NCI-H460 (cell line): ENCODE measurements around the gene TSPOAP1. TPM values are rescaled to one million over a fixed set of nuclear protein-coding genes. Genes with fewer than 3 reads are reported as not detected.

Source experiments
- DNase-seq: peaks from one replicate; pipeline ENCODE4 v3.0.0-alpha.2; 2016; ENCODE audit warnings: low read depth; ENCODE audit errors: extremely low read depth
- small RNA-seq, 2 experiments: library from RNA; depleted of rRNA; stranded (forward); fragments of <200 nt; gene quantifications; one replicate each; pipeline ENCODE3, GENCODE V24; 2014
- total RNA-seq: library from RNA; depleted of rRNA; stranded (reverse); fragments of >200 nt; shearing (Covaris generic); gene quantifications from 2 replicates; pipeline ENCODE4 v1.2.3, GENCODE V29; 2014; rRNA removed

Gene TSPOAP1
- total RNA-seq, 1 experiment from 2014 or later: not detected

DNA sequence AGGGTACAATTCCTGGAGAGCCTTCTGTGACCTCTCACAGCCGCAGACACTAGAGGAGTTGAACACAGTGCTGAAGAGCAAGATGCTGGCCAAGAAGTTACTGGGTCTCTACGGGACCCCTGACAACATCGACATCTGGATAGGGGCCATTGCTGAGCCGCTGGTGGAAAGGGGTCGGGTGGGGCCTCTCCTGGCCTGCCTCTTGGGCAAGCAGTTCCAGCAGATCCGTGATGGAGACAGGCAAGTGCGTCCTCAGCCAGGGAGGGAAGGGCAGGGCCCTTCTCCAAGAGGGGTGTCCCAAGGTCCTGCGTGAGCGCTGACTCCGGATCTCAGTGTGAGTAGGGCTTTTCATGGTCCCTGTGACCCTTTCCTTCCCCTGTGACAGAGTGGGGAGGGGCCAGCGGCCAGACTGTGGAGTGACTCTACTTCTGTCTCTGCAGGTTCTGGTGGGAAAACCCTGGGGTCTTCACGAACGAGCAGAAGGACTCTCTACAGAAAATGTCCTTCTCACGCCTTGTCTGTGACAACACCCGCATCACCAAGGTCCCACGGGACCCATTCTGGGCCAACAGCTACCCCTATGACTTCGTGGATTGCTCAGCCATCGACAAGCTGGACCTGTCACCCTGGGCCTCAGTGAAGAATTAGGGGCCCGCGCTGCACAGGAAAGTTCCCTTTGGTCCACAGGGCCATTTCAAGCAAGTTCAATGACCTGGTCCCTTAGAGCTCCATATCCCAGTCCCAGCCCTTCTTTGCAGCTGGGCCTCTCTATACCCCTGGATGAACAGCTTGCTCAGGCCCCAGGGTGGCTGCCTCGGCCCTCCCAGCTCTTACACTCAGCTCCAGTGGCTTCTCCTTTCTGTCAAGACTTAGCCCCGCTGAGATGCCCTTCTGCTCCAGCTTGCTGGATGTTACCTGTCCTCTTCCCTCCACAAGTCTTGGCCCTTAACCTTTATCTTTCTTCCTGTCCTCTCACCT lies 61.0 kb downstream of the TSPOAP1 start:
- no peak for DNase-seq

DNA sequence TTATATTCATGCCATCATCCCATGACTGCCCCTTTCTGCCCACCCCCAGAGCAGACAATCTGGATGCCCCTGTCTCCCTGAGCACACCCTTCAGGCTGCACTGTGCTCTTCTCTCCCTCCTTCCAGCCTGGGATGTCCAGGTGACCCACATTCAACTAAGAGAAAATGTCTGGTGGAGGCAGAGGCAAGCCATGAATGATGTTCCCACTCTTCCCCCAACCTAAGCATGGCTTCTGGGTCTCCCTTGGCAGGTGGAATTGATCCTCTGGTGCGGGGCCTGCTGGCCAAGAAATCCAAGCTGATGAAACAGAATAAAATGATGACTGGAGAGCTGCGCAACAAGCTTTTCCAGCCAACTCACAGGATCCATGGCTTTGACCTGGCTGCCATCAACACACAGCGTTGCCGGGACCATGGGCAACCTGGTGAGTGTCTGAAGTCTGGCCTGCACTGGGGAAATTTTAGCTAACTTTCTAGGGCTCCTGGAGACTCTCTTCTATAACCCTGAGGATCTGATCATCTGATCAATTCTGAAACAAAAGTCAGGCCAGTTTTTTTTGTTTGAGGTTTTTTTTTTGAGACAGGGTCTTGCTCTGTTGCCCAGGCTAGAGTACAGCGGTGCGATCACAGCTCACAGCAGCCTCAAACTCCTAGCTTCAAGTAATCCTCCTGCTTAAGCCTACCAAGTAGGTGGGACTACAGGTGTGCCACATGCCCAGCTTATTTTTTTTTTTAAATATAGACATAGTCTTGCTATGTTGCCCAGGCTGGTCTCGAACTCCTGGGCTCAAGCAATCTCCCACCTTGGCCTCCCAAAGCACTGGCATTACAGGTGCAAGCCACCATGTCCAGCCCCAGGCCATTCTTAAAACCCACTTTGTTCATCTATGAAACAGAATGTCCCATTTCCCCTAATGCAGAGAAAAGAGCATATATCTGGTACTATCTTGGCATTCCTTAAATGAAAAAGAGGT lies 62.4 kb downstream of the TSPOAP1 start:
- no peak for DNase-seq

DNA sequence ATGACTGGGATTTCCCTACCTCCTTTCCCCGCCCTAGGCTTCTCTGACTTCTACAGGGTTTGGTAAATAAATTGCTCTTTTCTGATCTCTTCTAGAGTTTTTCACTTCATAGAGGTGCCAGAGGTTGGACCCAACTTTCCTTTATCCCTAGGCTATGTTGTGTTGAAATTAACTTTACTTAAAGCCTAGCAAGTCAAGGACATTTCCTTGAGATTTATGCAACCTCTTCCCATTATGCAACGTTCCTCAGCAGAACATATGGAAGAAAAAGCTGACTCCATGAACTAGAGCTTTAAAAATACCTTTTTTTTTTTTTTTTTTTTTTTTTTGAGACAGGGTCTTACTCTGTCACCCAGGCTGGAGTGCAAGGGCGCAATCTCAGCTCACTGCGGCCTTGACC lies 63.3 kb downstream of the TSPOAP1 start:
- no peak for DNase-seq

DNA sequence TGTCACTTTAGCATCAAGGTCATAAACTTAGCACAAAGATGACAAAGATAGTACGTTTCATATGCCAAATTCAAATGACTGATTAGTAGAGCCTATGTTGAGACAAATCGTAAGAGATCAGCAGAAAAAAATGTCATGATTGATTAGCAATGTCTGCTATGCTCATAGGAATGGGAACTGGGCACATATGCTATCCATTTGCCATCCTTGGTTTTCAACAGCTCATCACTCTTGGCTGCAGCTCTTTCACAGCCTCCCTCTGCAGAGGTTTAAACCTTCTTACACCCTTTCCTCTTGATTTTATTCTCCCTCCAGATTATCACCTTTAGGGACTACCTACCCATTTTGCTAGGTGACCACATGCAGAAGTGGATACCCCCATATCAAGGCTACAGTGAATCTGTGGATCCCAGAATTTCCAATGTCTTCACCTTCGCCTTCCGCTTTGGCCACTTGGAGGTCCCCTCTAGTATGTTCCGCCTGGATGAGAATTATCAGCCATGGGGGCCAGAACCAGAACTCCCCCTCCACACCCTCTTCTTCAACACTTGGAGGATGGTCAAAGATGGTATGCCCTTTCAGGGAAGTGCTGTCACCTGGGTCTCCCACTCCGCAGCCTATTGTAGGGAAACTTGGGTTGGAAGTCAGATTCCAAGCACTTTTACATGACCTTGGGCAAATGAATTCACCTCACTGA lies 64.0 kb downstream of the TSPOAP1 start:
- no peak for DNase-seq

DNA sequence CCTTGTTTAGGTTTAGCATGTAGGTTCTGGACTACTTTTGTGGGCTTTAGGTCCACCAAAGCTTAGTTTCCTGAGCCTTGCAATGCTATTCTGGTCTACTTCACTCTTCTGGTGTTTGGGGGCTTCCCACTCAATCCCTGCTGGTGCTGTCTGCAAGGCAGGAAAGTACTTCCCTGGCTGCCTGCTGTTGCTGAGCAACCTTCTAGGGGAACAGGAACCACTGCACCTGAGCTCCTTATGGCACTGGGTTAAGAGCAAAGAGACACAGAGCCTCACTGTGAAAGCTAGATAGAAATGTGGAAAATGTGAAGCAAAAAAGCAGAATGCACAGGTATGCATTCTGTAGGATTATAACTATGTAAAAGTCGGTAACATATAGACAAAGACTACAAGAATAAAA lies 64.8 kb downstream of the TSPOAP1 start:
- no peak for DNase-seq

DNA sequence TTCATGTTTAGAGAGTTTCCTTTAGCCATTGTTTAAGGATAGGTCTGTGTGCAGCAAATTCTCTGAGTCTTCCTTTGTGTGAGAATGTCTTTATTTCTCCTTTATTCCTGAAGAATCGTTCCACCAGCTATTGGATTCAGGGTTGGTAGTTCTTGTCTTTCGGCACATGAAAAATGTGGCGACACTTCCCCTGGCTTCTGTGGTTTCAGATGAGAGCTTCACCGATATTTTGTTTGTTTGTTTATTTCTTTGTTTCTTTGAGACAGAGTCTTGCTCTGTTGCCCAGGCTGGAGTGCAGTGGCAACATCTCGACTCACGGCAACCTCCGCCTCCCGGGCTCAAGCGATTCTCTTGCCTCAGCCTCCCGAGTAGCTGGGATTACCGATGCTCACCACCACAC lies 66.4 kb downstream of the TSPOAP1 start:
- no peak for DNase-seq

DNA sequence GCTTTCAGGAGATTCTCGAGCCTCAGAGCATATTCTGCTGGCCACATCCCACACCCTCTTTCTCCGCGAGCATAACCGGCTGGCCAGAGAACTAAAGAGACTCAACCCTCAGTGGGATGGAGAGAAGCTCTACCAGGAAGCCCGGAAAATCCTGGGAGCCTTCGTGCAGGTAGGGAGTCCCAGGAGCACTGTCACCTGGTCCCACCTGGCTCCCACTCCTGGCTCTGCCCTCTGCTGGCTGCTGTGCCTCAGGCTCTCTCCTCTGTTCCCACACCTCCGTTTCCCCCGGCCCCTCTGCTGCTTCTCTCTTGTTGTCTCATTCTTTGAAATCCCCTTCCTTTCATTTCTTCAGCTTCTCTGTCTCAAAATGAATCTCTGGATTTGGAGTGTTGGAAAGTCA lies 73.8 kb downstream of the TSPOAP1 start:
- DNase-seq: no peak

DNA sequence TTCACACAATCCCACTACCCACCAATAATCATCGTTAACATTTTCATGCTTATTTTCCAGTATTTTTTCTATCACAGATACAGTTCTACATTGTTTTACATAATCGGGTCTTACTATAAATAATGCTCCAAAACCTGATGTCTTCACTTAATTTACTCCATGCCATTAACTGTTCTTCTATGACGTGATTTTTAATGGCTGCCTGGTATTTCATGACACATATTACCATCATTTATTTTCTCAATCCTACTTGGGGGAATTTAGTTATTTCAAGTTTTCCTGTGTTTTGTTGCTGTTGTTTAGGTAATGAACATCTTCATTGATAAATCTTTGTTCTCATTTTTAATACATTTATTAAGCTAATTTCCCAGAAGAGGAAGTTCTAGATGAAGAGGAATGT lies 75.5 kb downstream of the TSPOAP1 start:
- DNase-seq: no peak

DNA sequence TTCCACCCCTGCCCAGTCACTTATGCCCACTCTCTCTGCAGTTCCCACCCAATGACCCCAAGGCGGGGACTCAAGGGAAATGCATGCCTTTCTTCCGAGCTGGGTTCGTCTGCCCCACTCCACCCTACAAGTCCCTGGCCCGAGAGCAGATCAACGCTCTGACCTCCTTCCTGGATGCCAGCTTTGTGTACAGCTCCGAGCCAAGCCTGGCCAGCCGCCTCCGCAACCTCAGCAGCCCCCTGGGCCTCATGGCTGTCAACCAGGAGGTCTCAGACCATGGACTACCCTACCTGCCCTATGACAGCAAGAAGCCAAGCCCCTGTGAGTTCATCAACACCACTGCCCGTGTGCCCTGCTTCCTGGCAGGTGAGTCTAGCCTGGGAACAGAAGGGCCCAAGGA lies 76.5 kb downstream of the TSPOAP1 start:
- no peak for DNase-seq

Small RNA genes lying within 50 kb of the gene (small RNA-seq; reads per million reads assigned to genes)
- 0 reads per million in 2 experiments for gene MIR4736

Other genes starting within 250 kb of the TSPOAP1 start
- 7.3 and 9.8 TPM in 2 replicates for gene DYNLL2, start 245.4 kb downstream of the TSPOAP1 start, total RNA-seq
- not detected in 2 replicates for gene OR4D1, start 180.4 kb downstream of the TSPOAP1 start, total RNA-seq
- not detected in 2 replicates for gene OR4D2, start 161.8 kb downstream of the TSPOAP1 start, total RNA-seq
- not detected in 2 replicates for gene EPX, start 136.1 kb downstream of the TSPOAP1 start, total RNA-seq
- gene MKS1, start 109.5 kb downstream of the TSPOAP1 start, total RNA-seq: 20.2 and 22.1 TPM in 2 replicates
- 0.07 TPM in 1 of 2 replicates, not detected in the other for gene LPO, start 90.2 kb downstream of the TSPOAP1 start, total RNA-seq
- gene MPO, start 47.9 kb downstream of the TSPOAP1 start, total RNA-seq: not detected in 2 replicates
- 61.6 and 70.3 TPM in 2 replicates for gene SUPT4H1, start 23.4 kb upstream of the TSPOAP1 start, total RNA-seq
- not detected in 2 replicates for gene RNF43, start 88.7 kb upstream of the TSPOAP1 start, total RNA-seq
- not detected in 2 replicates for gene HSF5, start 159.6 kb upstream of the TSPOAP1 start, total RNA-seq
- 25.5 and 26.1 TPM in 2 replicates for gene MTMR4, start 185.8 kb upstream of the TSPOAP1 start, total RNA-seq